ENCODE data around the gene PHLDB2. TPM values are rescaled to one million over a fixed set of nuclear protein-coding genes. Genes with fewer than 3 reads are reported as not detected.

Gene PHLDB2
- total RNA-seq, 4 donors from 2014 or later, result 89.5 to 421 (median 186) TPM

DNA sequence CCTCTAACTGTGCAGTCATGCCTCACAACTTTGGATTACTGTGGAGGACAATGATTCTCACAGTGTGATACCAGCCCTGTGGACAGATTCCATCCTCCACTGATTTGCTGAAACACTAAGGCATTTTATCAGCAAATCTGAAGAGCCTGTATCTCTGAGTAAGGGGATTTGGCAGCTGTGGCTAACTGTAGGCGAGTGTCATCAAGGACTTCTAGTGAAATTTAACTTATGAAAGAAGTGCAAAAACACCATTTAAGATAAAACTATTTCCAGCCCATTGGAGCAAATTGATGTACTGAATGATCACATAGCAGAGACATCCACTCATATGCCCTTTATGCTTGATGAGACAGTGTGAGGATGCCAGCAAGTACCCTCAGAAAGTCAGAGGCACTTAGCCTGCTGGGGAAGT, 161.6 kb downstream of the PHLDB2 start:
- ATAC-seq (ENCODE audit: low FRiP score), result no peak
- TF ChIP-seq, protein P1, sequence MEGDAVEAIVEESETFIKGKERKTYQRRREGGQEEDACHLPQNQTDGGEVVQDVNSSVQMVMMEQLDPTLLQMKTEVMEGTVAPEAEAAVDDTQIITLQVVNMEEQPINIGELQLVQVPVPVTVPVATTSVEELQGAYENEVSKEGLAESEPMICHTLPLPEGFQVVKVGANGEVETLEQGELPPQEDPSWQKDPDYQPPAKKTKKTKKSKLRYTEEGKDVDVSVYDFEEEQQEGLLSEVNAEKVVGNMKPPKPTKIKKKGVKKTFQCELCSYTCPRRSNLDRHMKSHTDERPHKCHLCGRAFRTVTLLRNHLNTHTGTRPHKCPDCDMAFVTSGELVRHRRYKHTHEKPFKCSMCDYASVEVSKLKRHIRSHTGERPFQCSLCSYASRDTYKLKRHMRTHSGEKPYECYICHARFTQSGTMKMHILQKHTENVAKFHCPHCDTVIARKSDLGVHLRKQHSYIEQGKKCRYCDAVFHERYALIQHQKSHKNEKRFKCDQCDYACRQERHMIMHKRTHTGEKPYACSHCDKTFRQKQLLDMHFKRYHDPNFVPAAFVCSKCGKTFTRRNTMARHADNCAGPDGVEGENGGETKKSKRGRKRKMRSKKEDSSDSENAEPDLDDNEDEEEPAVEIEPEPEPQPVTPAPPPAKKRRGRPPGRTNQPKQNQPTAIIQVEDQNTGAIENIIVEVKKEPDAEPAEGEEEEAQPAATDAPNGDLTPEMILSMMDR (IDR thresholded peaks at IDR 0.05), result no peak
- DNase-seq (ENCODE audit: low spot score), result no peak

Other genes starting within 250 kb of the PHLDB2 start
- gene PLCXD2, start 184.6 kb upstream of the PHLDB2 start, total RNA-seq, result under 1 TPM; 0.48 to 0.63 (median 0.56) TPM
- gene ABHD10, start 119.8 kb downstream of the PHLDB2 start, total RNA-seq, result 10 to 100 TPM in 3 of 4 donors, 1 to 10 TPM in 1; 9.5 to 27.4 (median 17.3) TPM
- under 1 TPM in 1 of 4 donors, not detected in 3; 0.65 TPM for gene TAGLN3, start 139.7 kb downstream of the PHLDB2 start, total RNA-seq
- not detected for gene TMPRSS7, start 175.5 kb downstream of the PHLDB2 start, total RNA-seq
- gene C3orf52, start 227.1 kb downstream of the PHLDB2 start, total RNA-seq, result 10 to 100 TPM in 2 of 4 donors, 1 to 10 TPM in 1, not detected in 1; 2.3 to 39.1 (median 13.1) TPM